Activated CD8-positive, alpha-beta T cell treated with anti-CD3 and anti-CD28 coated beads for 36 hours (primary cell): ENCODE data around the gene RPIA. TPM values are rescaled to one million over a fixed set of nuclear protein-coding genes. Genes with fewer than 3 reads are reported as not detected.

Experiments used
- ATAC-seq: fragments of 200-7000 bp; cut with Tn5 transposase; one replicate; pipeline ENCODE4 v1.10.0; 2021; ENCODE audit warnings: mild to moderate bottlenecking, moderate library complexity
- CTCF ChIA-PET: fragments of 350-600 bp; sonication (Branson Sonifier 250); formaldehyde crosslinking; loops from one replicate; lab custom pipeline; 2021; ENCODE audit warnings: antibody characterized with exemption; lab: Charles Lee
- POLR2A ChIA-PET: fragments of 350-600 bp; sonication (Branson Sonifier 250); formaldehyde crosslinking; loops from one replicate; lab custom pipeline; 2021; ENCODE audit warnings: antibody characterized with exemption; lab: Charles Lee
- DNase-seq: peaks from one replicate; pipeline ENCODE4 v3.0.0-alpha.2; 2020
- H3K27ac Mint-ChIP-seq: one replicate; pipeline ENCODE4 v1.8.0; 2021; ENCODE audit warnings: mild to moderate bottlenecking, mixed read lengths
- H3K27me3 Mint-ChIP-seq: one replicate; pipeline ENCODE4 v1.8.0; 2021; ENCODE audit warnings: mixed read lengths
- H3K36me3 Mint-ChIP-seq: one replicate; pipeline ENCODE4 v1.8.0; 2021; ENCODE audit warnings: low read depth, mixed read lengths
- H3K4me1 Mint-ChIP-seq: one replicate; pipeline ENCODE4 v1.8.0; 2021; ENCODE audit warnings: low read depth, mixed read lengths
- H3K4me3 Mint-ChIP-seq: one replicate; pipeline ENCODE4 v1.8.0; 2021; ENCODE audit warnings: mild to moderate bottlenecking, moderate library complexity, mixed read lengths
- H3K9me3 Mint-ChIP-seq: one replicate; pipeline ENCODE4 v1.8.0; 2021; ENCODE audit warnings: mixed read lengths
- intact Hi-C: fragments of 100-400 bp; cut with micrococcal nuclease; formaldehyde crosslinking; loops from one replicate; pipeline ENCODE4 v1.10.0; 2022
- total RNA-seq, 2 experiments: library from RNA; stranded (reverse); gene quantifications; one replicate each; pipeline ENCODE4 v1.2.3, GENCODE V29; 2021
- TF ChIP-seq, protein P1 (sequence below): fragments of 200-600 bp; IDR thresholded peaks from one replicate; pipeline ENCODE4 v1.8.0; 2022; ENCODE audit warnings: antibody characterized with exemption, mild to moderate bottlenecking

Gene RPIA
- total RNA-seq, 2 experiments from 2014 or later: 79.4 to 81.0 TPM

- no peaks in the 10 kb centered on the region for H3K36me3 Mint-ChIP-seq
- ATAC-seq (no peak), DNase-seq (no peak)
- no peak overlapping the region for H3K4me3 Mint-ChIP-seq
- no peaks in the 10 kb centered on the region for H3K27me3 Mint-ChIP-seq
- CTCF ChIA-PET: interaction anchor here (4.0 kb wide), 1 partner anchor 10 kb away, joined by 40 read pairs; no protein-coding TSS in a partner anchor
- TF ChIP-seq, protein P1, sequence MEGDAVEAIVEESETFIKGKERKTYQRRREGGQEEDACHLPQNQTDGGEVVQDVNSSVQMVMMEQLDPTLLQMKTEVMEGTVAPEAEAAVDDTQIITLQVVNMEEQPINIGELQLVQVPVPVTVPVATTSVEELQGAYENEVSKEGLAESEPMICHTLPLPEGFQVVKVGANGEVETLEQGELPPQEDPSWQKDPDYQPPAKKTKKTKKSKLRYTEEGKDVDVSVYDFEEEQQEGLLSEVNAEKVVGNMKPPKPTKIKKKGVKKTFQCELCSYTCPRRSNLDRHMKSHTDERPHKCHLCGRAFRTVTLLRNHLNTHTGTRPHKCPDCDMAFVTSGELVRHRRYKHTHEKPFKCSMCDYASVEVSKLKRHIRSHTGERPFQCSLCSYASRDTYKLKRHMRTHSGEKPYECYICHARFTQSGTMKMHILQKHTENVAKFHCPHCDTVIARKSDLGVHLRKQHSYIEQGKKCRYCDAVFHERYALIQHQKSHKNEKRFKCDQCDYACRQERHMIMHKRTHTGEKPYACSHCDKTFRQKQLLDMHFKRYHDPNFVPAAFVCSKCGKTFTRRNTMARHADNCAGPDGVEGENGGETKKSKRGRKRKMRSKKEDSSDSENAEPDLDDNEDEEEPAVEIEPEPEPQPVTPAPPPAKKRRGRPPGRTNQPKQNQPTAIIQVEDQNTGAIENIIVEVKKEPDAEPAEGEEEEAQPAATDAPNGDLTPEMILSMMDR: no peak
- POLR2A ChIA-PET: no interaction called here
- no peaks in the 10 kb centered on the region for H3K9me3 Mint-ChIP-seq
- H3K4me1 Mint-ChIP-seq: no peaks in the 10 kb centered on the region
- intact Hi-C loops: no loop called here
- no peak overlapping the region for H3K27ac Mint-ChIP-seq
Measured at GRCh38 chr2:88660622-88661021, 30.9 kb upstream of the RPIA start.

DNA sequence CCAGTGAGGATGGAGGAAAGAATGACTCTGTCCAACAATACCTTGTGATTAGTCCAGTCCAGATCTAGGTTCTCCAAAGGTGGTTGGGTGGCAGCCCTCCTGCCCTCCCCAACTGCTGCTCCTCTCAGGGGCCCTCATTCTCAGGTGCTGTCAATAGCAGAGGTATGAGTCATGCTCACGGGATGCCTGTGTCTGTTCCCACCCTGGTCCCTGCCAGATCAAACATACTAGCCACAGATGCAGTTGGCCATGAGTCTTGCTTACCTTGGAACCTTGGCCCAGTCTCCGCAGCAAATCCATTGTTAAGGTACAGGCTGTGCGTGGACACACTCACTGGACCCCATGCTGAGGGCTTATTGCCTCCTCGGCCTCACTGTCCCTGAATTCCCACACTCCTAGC is 24.9 kb upstream of the RPIA start:
- CTCF ChIA-PET: interaction anchor here (3.8 to 9.2 kb wide), 2 partner anchors 11 to 74 kb away, joined by 14 to 191 read pairs; no protein-coding TSS in a partner anchor
- Mint-ChIP-seq H3K27me3 (no peaks in the 10 kb centered on the region), H3K9me3 (no peaks in the 10 kb centered on the region), H3K4me1 (no peaks in the 10 kb centered on the region), H3K36me3 (no peaks in the 10 kb centered on the region), H3K27ac (no peak overlapping the region), H3K4me3 (no peak overlapping the region)
- ATAC-seq (peak; percentile 50), DNase-seq (peak; percentile 6)
- intact Hi-C loops: loop anchor here (5.0 kb wide), 1 partner anchor 479 kb away; no protein-coding TSS in a partner anchor
- POLR2A ChIA-PET: no interaction called here
- TF ChIP-seq, protein P1: no peak

DNA sequence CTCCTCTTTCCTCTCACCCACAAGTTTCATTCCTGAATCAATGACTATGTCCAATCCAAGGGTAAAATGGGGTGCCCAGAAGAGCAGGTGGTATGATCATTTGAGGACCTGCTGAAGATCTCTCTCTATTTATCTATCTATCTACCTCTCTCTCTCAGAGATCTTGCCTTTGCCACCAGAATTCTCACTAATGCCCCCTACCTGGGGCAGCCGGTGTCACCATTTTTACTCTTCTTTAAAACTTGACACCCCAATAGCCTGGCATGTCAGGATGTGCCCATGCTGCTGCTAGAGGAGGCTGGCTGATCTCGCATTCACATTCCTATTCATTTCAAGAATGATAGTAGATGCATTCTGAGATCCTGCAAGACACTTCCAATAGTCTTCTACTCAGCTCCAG is 24.3 kb upstream of the RPIA start:
- Mint-ChIP-seq H3K9me3 (no peaks in the 10 kb centered on the region), H3K27ac (no peak overlapping the region), H3K4me3 (no peak overlapping the region), H3K36me3 (no peaks in the 10 kb centered on the region), H3K27me3 (no peaks in the 10 kb centered on the region), H3K4me1 (no peaks in the 10 kb centered on the region)
- no peak for ATAC-seq
- TF ChIP-seq, protein P1: no peak
- POLR2A ChIA-PET: no interaction called here
- DNase-seq: peak; percentile 10
- CTCF ChIA-PET: interaction anchor here (3.8 to 9.2 kb wide), 2 partner anchors 11 to 75 kb away, joined by 14 to 191 read pairs; no protein-coding TSS in a partner anchor
- intact Hi-C loops: loop anchor here (5.0 kb wide), 1 partner anchor 480 kb away; no protein-coding TSS in a partner anchor

DNA sequence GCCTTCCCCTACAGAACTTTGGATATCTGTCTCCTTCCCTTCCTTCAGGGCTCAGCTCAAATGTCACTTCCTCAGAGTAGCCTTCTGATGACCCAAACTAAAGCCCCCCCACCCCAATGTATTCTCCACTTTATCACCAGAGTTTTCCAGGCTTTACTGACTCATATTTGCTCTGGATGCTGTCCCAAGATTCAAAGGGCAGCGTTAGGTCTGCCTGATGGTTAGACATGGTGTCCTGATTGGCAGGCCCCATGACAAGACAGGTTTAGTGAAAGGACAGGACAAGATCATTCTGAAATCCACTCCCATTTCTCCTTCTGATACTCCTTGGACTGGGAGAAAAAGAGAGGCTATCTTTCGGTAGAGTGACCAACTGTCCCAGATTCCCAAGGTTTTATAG is 22.6 kb upstream of the RPIA start:
- H3K36me3 Mint-ChIP-seq: no peaks in the 10 kb centered on the region
- CTCF ChIA-PET: interaction anchor here (0.9 to 9.2 kb wide), 18 partner anchors 9 to 112 kb away, joined by 3 to 191 read pairs (median 5); partner anchors contain the start of gene EIF2AK3
- intact Hi-C loops: loop anchor here (5.0 kb wide), 1 partner anchor 482 kb away; no protein-coding TSS in a partner anchor
- POLR2A ChIA-PET: no interaction called here
- no peak for DNase-seq
- H3K4me3 Mint-ChIP-seq: no peak overlapping the region
- H3K27ac Mint-ChIP-seq: no peak overlapping the region
- no peaks in the 10 kb centered on the region for H3K4me1 Mint-ChIP-seq
- ATAC-seq: no peak
- no peaks in the 10 kb centered on the region for H3K27me3 Mint-ChIP-seq
- TF ChIP-seq, protein P1: no peak
- H3K9me3 Mint-ChIP-seq: no peaks in the 10 kb centered on the region

- Mint-ChIP-seq H3K9me3 (no peaks in the 10 kb centered on the region), H3K27ac (no peak overlapping the region), H3K27me3 (no peaks in the 10 kb centered on the region), H3K4me3 (no peak overlapping the region), H3K4me1 (no peaks in the 10 kb centered on the region), H3K36me3 (no peaks in the 10 kb centered on the region)
- ChIA-PET CTCF (interaction anchor here (0.6 to 9.2 kb wide), 23 partner anchors 8 to 117 kb away, joined by 3 to 191 read pairs (median 5); partner anchors contain the start of gene EIF2AK3), POLR2A (no interaction called here)
- TF ChIP-seq, protein P1: peak; percentile 73
- DNase-seq (peak; percentile 56), ATAC-seq (peak; percentile 95)
- intact Hi-C loops: loop anchor here (5.0 kb wide), 1 partner anchor 482 kb away; no protein-coding TSS in a partner anchor
Measured at GRCh38 chr2:88669482-88670214, 21.8 kb upstream of the RPIA start.
